Measurements from ENCODE around the gene MCTP1. TPM values are rescaled to one million over a fixed set of nuclear protein-coding genes. Genes with fewer than 3 reads are reported as not detected.

Gene MCTP1
- total RNA-seq, 4 donors from 2014 or later, result 3.3 to 31.4 (median 13.4) TPM

- WGBS, 2 donors (ENCODE audit: low coverage in 1 of 2), result 84 to 89% methylated on average over 2 of the region's 2 CpGs
- in situ Hi-C loops (cut with MboI; ENCODE audit: low pct_ligation_motif_present in 1 of 4, low pct_unique_long_range_greater_than_20kb in 1 of 4, low sequenced_read_pairs in 3 of 4) (no loop called here), intact Hi-C loops (cut with DNase I; ENCODE audit: low total_unique reads) (no loop called here)
- Histone ChIP-seq H3K9me3 (no peaks in the 10 kb centered on the region), H3K27me3 (no peaks in the 10 kb centered on the region), H3K27ac (no peak overlapping the region), H3K4me1 (no peaks in the 10 kb centered on the region), H3K4me3 (no peak overlapping the region), H3K36me3 (no peaks in the 10 kb centered on the region)
- TF ChIP-seq POLR2A (IDR thresholded peaks at IDR 0.05) (no peak), CTCF (IDR thresholded peaks at IDR 0.05) (no peak), EP300 (IDR thresholded peaks at IDR 0.05; ENCODE audit: low read depth) (no peak), POLR2AphosphoS5 (IDR thresholded peaks at IDR 0.05) (no peak)
- DNase-seq, result no peak
These were observed 585.3 kb downstream of the MCTP1 start for GRCh38 chr5:94699562-94699961.

GRCh38 chr5:94698197-94698596 is 586.7 kb downstream of the MCTP1 start:
- WGBS, 2 donors (ENCODE audit: low coverage in 1 of 2), result 89% methylated on average over 5 of the region's 5 CpGs
- H3K9me3 ChIP-seq, result no peaks in the 10 kb centered on the region
- intact Hi-C loops (cut with DNase I; ENCODE audit: low total_unique reads) (no loop called here), in situ Hi-C loops (cut with MboI; ENCODE audit: low pct_ligation_motif_present in 1 of 4, low pct_unique_long_range_greater_than_20kb in 1 of 4, low sequenced_read_pairs in 3 of 4) (no loop called here)
- no peaks in the 10 kb centered on the region for H3K27me3 ChIP-seq
- no peaks in the 10 kb centered on the region for H3K36me3 ChIP-seq
- no peak overlapping the region for H3K27ac ChIP-seq
- no peak for TF ChIP-seq POLR2AphosphoS5 (IDR thresholded peaks at IDR 0.05)
- TF ChIP-seq POLR2A (IDR thresholded peaks at IDR 0.05), result no peak
- TF ChIP-seq CTCF (IDR thresholded peaks at IDR 0.05), result no peak
- no peak for TF ChIP-seq EP300 (IDR thresholded peaks at IDR 0.05; ENCODE audit: low read depth)
- H3K4me1 ChIP-seq, result no peaks in the 10 kb centered on the region
- no peak for DNase-seq
- no peak overlapping the region for H3K4me3 ChIP-seq

- WGBS, 2 donors (ENCODE audit: low coverage in 1 of 2), result 97% methylated on average over 2 of the region's 2 CpGs
- in situ Hi-C loops (cut with MboI; ENCODE audit: low pct_ligation_motif_present in 1 of 4, low pct_unique_long_range_greater_than_20kb in 1 of 4, low sequenced_read_pairs in 3 of 4), result no loop called here
- no peaks in the 10 kb centered on the region for H3K9me3 ChIP-seq
- H3K4me3 ChIP-seq, result no peak overlapping the region
- no peaks in the 10 kb centered on the region for H3K36me3 ChIP-seq
- H3K4me1 ChIP-seq, result no peaks in the 10 kb centered on the region
- TF ChIP-seq CTCF (IDR thresholded peaks at IDR 0.05), result no peak
- no peak for TF ChIP-seq POLR2A (IDR thresholded peaks at IDR 0.05)
- TF ChIP-seq EP300 (IDR thresholded peaks at IDR 0.05; ENCODE audit: low read depth), result no peak
- no peak for TF ChIP-seq POLR2AphosphoS5 (IDR thresholded peaks at IDR 0.05)
- no peaks in the 10 kb centered on the region for H3K27me3 ChIP-seq
- intact Hi-C loops (cut with DNase I; ENCODE audit: low total_unique reads), result no loop called here
- H3K27ac ChIP-seq, result no peak overlapping the region
- DNase-seq, result no peak
These were observed 590.2 kb downstream of the MCTP1 start for GRCh38 chr5:94694671-94695070.

GRCh38 chr5:94693845-94694370 is 591.0 kb downstream of the MCTP1 start:
- H3K4me3 ChIP-seq, result no peak overlapping the region
- in situ Hi-C loops (cut with MboI; ENCODE audit: low pct_ligation_motif_present in 1 of 4, low pct_unique_long_range_greater_than_20kb in 1 of 4, low sequenced_read_pairs in 3 of 4) (no loop called here), intact Hi-C loops (cut with DNase I; ENCODE audit: low total_unique reads) (no loop called here)
- no peak for TF ChIP-seq POLR2AphosphoS5 (IDR thresholded peaks at IDR 0.05)
- TF ChIP-seq CTCF (IDR thresholded peaks at IDR 0.05), result no peak
- no peak for TF ChIP-seq POLR2A (IDR thresholded peaks at IDR 0.05)
- no peak for TF ChIP-seq EP300 (IDR thresholded peaks at IDR 0.05; ENCODE audit: low read depth)
- H3K36me3 ChIP-seq, result no peaks in the 10 kb centered on the region
- H3K27me3 ChIP-seq, result no peaks in the 10 kb centered on the region
- no peak for DNase-seq
- H3K4me1 ChIP-seq, result no peaks in the 10 kb centered on the region
- H3K9me3 ChIP-seq, result no peaks in the 10 kb centered on the region
- no peak overlapping the region for H3K27ac ChIP-seq
- WGBS, 2 donors (ENCODE audit: low coverage in 1 of 2), result 40 to 44% methylated on average over 1 of the region's 1 CpG

Data from transverse colon (tissue), 4 donors.